ENCODE data around the gene FRG2B. TPM values are rescaled to one million over a fixed set of nuclear protein-coding genes. Genes with fewer than 3 reads are reported as not detected.

FRG2B gene
- total and polyA plus RNA-seq, 2 of the 8 experiments (the other 6 are each of a cell fraction or from before 2014, with no cell fraction given): not detected

GRCh38 chr10:133613699-133614098 lies 12.9 kb downstream of the FRG2B start:
- Histone ChIP-seq H2AFZ (ENCODE audit: low read length) (no peak overlapping the region), H3K4me1 (replicated peaks in 1 of 4; ENCODE audit: control insufficient read depth in 3 of 4, insufficient read depth in 4 of 4, low read length in 3 of 4) (no peaks in the 10 kb centered on the region), H3K9me3 (ENCODE audit: insufficient read depth in 2 of 2, low read depth in 1 of 2, low read length in 1 of 2) (peaks cover 62 to 79% of the 10 kb centered on the region in 2 experiments), H2BK5ac (ENCODE audit: low read depth, low read length) (no peak overlapping the region), H2BK15ac (ENCODE audit: low read length) (no peak overlapping the region), H2BK12ac (ENCODE audit: low read depth, low read length) (no peak overlapping the region), H3K79me1 (ENCODE audit: low read depth, low read length) (no peaks in the 10 kb centered on the region), H3K23ac (ENCODE audit: insufficient read length) (no peak overlapping the region), H4K20me1 (replicated peaks in 1 of 2; ENCODE audit: control insufficient read depth in 1 of 2, insufficient read depth in 2 of 2, low read length in 2 of 2) (no peaks in the 10 kb centered on the region), H3K36me3 (ENCODE audit: control insufficient read depth in 2 of 4, insufficient read depth in 4 of 4, low read length in 3 of 4) (no peaks in the 10 kb centered on the region; a peak in 1 of 8 replicates), H3K4ac (replicated peaks; ENCODE audit: insufficient read length, low read depth, low read length) (no peak overlapping the region), H3K4me2 (ENCODE audit: insufficient read depth in 1 of 2, low read depth in 2 of 2, low read length in 2 of 2) (no peak overlapping the region), H3K56ac (replicated peaks; ENCODE audit: insufficient read length, low read depth, low read length) (no peak overlapping the region), H3K23me2 (ENCODE audit: low read depth, low read length) (no peaks in the 10 kb centered on the region), H3K9ac (replicated peaks in 1 of 4; ENCODE audit: extremely low read depth in 1 of 4, low read depth in 3 of 4, low read length in 3 of 4) (no peak overlapping the region), H2AK5ac (ENCODE audit: low read depth, low read length) (no peak overlapping the region), H2BK20ac (ENCODE audit: low read length) (no peak overlapping the region), H3K27ac (ENCODE audit: low read depth, low read length) (no peak overlapping the region), H3K4me3 (ENCODE audit: extremely low read depth in 1 of 4, insufficient read depth in 2 of 4, low read depth in 3 of 4, low read length in 4 of 4) (no peak overlapping the region), H4K5ac (ENCODE audit: insufficient read length, low read depth, low read length) (no peak overlapping the region), H2BK120ac (replicated peaks; ENCODE audit: low read depth, low read length) (no peak overlapping the region), H3K14ac (ENCODE audit: insufficient read length) (no peak overlapping the region), H4K91ac (replicated peaks; ENCODE audit: insufficient read length, low read length) (no peak overlapping the region), H3K79me2 (ENCODE audit: control insufficient read depth in 1 of 2, insufficient read depth in 2 of 2, low read length in 2 of 2) (no peaks in the 10 kb centered on the region), H4K8ac (ENCODE audit: extremely low read depth, insufficient read depth, low read length) (no peak overlapping the region), H3K18ac (ENCODE audit: extremely low read depth, low read length) (no peak overlapping the region), H3K27me3 (replicated peaks in 1 of 4; ENCODE audit: control insufficient read depth in 3 of 4, extremely low read depth in 1 of 4, insufficient read depth in 3 of 4, low read length in 3 of 4) (no peaks in the 10 kb centered on the region)
- ChIA-PET CTCF (ENCODE audit: partially characterized antibody) (interaction anchor here (0.6 kb wide), 1 partner anchor 10 kb away, joined by 4 read pairs; no protein-coding TSS in a partner anchor), POLR2A (ENCODE audit: partially characterized antibody) (no interaction called here)
- WGBS, 2 experiments (ENCODE audit: extremely low coverage in 1 of 2, insufficient coverage in 1 of 2, insufficient read length in 1 of 2, insufficient replicate concordance in 2 of 2, low coverage in 1 of 2, low lambda C conversion rate in 2 of 2, missing lambda C conversion rate in 1 of 2): 67% methylated on average over 6 of the region's 6 CpGs; no CpG with 5 or more reads in 1 of the 2 experiments
- DNase-seq (ENCODE audit: low read depth in 1 of 2, low spot score in 2 of 2) (no peak), FAIRE-seq (no peak)
- TF ChIP-seq NANOG (IDR thresholded peaks at IDR 0.05; ENCODE audit: insufficient read depth, low read depth, low read length, poor library complexity, severe bottlenecking) (no peak), EGR1 (IDR thresholded peaks at IDR 0.05; ENCODE audit: borderline replicate concordance, low read depth, low read length) (no peak), FOSL1 (IDR thresholded peaks at IDR 0.05; ENCODE audit: insufficient read depth, low read depth, low read length) (no peak), EP300 (IDR thresholded peaks at IDR 0.05; ENCODE audit: borderline replicate concordance in 1 of 2, low read depth in 2 of 2, low read length in 2 of 2) (no peak), KDM5A (IDR thresholded peaks at IDR 0.05; ENCODE audit: low read length) (no peak), SUZ12 (IDR thresholded peaks at IDR 0.05; ENCODE audit: low read length) (no peak), GABPA (IDR thresholded peaks at IDR 0.05; ENCODE audit: borderline replicate concordance, insufficient read depth, low read length) (no peak), BCL11A (IDR thresholded peaks at IDR 0.05; ENCODE audit: low read depth in 2 of 2, low read length in 2 of 2) (no peak), POLR2A (IDR thresholded peaks at IDR 0.05; ENCODE audit: control extremely low read depth in 1 of 2, low read depth in 2 of 2, low read length in 2 of 2) (no peak), POU5F1 (IDR thresholded peaks at IDR 0.05; ENCODE audit: low read depth, low read length) (no peak), YY1 (IDR thresholded peaks at IDR 0.05; ENCODE audit: low read depth, low read length) (no peak), RAD21 (IDR thresholded peaks at IDR 0.05 in 1 of 2, conservative IDR thresholded peaks at IDR 0.05 in 1 of 2; ENCODE audit: low read depth in 2 of 2, low read length in 2 of 2) (no peak)
- TF ChIP-seq, protein P1, sequence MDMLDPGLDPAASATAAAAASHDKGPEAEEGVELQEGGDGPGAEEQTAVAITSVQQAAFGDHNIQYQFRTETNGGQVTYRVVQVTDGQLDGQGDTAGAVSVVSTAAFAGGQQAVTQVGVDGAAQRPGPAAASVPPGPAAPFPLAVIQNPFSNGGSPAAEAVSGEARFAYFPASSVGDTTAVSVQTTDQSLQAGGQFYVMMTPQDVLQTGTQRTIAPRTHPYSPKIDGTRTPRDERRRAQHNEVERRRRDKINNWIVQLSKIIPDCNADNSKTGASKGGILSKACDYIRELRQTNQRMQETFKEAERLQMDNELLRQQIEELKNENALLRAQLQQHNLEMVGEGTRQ (IDR thresholded peaks at IDR 0.05; ENCODE audit: low read length): no peak
